NT2/D1 (cell line): ENCODE measurements around the gene OR5H14.

Experiments used
- SUZ12 ChIP-seq: IDR thresholded peaks from 2 replicates; pipeline ENCODE4 v1.6.1; 2011; ENCODE audit not compliant: insufficient read length, insufficient read depth; ENCODE audit errors: extremely low read depth
- YY1 ChIP-seq: IDR thresholded peaks from 2 replicates; pipeline ENCODE4 v1.6.1; 2011; ENCODE audit not compliant: insufficient read length, insufficient read depth
- ZNF274 ChIP-seq: IDR thresholded peaks from 2 replicates; pipeline ENCODE4 v1.6.1; 2011; ENCODE audit warnings: mild to moderate bottlenecking, low read depth, low read length

GRCh38 chr3:98148751-98149150, 1.5 kb downstream of the OR5H14 start:
- TF ChIP-seq ZNF274 = no peak
- no peak for TF ChIP-seq YY1
- TF ChIP-seq SUZ12 = no peak
